ENCODE results near the gene DMRTA2.

DNA sequence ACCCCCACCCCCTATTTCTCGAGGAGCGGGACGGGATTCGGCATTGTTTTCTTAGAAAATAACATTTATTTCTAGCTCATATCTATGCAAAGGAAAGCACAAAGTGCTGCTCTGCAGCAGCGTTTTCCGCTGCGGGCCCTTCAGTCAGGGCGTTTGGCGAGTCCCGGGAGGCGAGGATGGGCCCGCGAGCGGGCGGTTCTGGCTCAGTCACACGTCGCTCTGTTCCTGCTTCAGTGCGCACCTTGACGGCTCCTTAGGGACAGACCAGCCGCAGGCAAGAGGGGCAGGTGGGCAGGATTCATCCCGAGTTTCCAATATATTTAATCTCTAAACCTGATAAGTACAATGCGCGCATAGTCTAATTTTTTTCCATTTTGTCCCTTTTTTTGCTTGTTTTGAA, 5.7 kb downstream of the DMRTA2 start:
- no peak for TF ChIP-seq ARNT (IDR thresholded peaks at IDR 0.05)
- no peak for TF ChIP-seq SP1 (IDR thresholded peaks at IDR 0.05)
- TF ChIP-seq ELF4 (IDR thresholded peaks at IDR 0.05) = no peak
- no peak for TF ChIP-seq NFRKB (IDR thresholded peaks at IDR 0.05)
- no peak for TF ChIP-seq LEF1 (IDR thresholded peaks at IDR 0.05; ENCODE audit: borderline replicate concordance)
- TF ChIP-seq ZNF384 (IDR thresholded peaks at IDR 0.05) = no peak
- TF ChIP-seq FOXM1 (IDR thresholded peaks at IDR 0.05; ENCODE audit: borderline replicate concordance) = no peak
- no peak for TF ChIP-seq FOXA1 (IDR thresholded peaks at IDR 0.05)
- no peak for TF ChIP-seq BHLHE40 (IDR thresholded peaks at IDR 0.05; ENCODE audit: borderline replicate concordance)

Measured in HEK293T (cell line).